Hepatic stellate cell (primary cell): ENCODE measurements around the gene GALNT9.

Source experiments
- DNase-seq: peaks from one replicate; pipeline ENCODE4 v3.0.0; 2011; ENCODE audit warnings: low spot score

GALNT9 gene

GRCh38 chr12:132325733-132326130 is 3.7 kb downstream of the GALNT9 start:
- DNase-seq = no peak

GRCh38 chr12:132324841-132325732 is 4.3 kb downstream of the GALNT9 start:
- DNase-seq = no peak

- DNase-seq = no peak
Observed at GRCh38 chr12:132324173-132324572, 5.2 kb downstream of the GALNT9 start.

GRCh38 chr12:132323171-132324010 is 6.0 kb downstream of the GALNT9 start:
- DNase-seq = peak; percentile 50

GRCh38 chr12:132322206-132323132 is 6.9 kb downstream of the GALNT9 start:
- DNase-seq = peak; percentile 36

- no peak for DNase-seq
Observed at GRCh38 chr12:132321321-132322118, 7.9 kb downstream of the GALNT9 start.

- no peak for DNase-seq
Observed at GRCh38 chr12:132320767-132321211, 8.6 kb downstream of the GALNT9 start.

- no peak for DNase-seq
Observed at GRCh38 chr12:132319991-132320570, 9.3 kb downstream of the GALNT9 start.

GRCh38 chr12:132319359-132319950 is 9.9 kb downstream of the GALNT9 start:
- no peak for DNase-seq

GRCh38 chr12:132318618-132319033 is 10.8 kb downstream of the GALNT9 start:
- no peak for DNase-seq

- no peak for DNase-seq
Observed at GRCh38 chr12:132318135-132318534, 11.3 kb downstream of the GALNT9 start.

GRCh38 chr12:132317233-132317938 is 12.0 kb downstream of the GALNT9 start:
- no peak for DNase-seq

- DNase-seq = no peak
Observed at GRCh38 chr12:132316497-132317232, 12.7 kb downstream of the GALNT9 start.

GRCh38 chr12:132315951-132316350 is 13.4 kb downstream of the GALNT9 start:
- DNase-seq = no peak

- DNase-seq = no peak
Observed at GRCh38 chr12:132315507-132315906, 13.9 kb downstream of the GALNT9 start.

GRCh38 chr12:132314516-132315233 is 14.7 kb downstream of the GALNT9 start:
- DNase-seq = no peak

- DNase-seq = no peak
Observed at GRCh38 chr12:132314035-132314434, 15.4 kb downstream of the GALNT9 start.

GRCh38 chr12:132313182-132313581 is 16.2 kb downstream of the GALNT9 start:
- no peak for DNase-seq
